Measurements from ENCODE around the gene SCAF8. TPM values are rescaled to one million over a fixed set of nuclear protein-coding genes. Genes with fewer than 3 reads are reported as not detected.

The SCAF8 gene
- total and polyA plus RNA-seq, 8 donors: 34.3 to 57.6 (median 54.7) TPM

DNA sequence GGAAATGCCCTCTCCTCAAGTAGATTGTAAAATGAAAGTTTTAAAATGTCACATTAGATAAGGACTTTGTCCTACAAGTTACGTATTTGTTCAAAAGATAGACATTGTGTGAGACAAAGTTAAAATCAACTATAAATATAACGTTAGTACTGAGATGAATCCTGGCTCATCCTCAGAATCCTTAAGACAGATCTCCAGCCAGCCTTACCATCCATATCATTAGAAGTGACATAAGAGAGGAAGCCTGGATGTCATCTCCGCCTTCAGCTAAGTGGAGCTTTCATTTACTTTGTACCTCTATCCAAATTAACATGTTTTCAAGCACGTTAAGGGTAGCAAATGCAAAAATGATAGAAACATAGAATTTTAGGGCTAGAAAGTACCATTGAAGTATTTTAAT is 59.1 kb downstream of the SCAF8 start:
- TF ChIP-seq, protein P1, sequence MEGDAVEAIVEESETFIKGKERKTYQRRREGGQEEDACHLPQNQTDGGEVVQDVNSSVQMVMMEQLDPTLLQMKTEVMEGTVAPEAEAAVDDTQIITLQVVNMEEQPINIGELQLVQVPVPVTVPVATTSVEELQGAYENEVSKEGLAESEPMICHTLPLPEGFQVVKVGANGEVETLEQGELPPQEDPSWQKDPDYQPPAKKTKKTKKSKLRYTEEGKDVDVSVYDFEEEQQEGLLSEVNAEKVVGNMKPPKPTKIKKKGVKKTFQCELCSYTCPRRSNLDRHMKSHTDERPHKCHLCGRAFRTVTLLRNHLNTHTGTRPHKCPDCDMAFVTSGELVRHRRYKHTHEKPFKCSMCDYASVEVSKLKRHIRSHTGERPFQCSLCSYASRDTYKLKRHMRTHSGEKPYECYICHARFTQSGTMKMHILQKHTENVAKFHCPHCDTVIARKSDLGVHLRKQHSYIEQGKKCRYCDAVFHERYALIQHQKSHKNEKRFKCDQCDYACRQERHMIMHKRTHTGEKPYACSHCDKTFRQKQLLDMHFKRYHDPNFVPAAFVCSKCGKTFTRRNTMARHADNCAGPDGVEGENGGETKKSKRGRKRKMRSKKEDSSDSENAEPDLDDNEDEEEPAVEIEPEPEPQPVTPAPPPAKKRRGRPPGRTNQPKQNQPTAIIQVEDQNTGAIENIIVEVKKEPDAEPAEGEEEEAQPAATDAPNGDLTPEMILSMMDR (IDR thresholded peaks at IDR 0.05): no peak
- H3K9me3 ChIP-seq: no peaks in the 10 kb centered on the region
- no peak overlapping the region for H3K27ac ChIP-seq
- peaks cover 0 to 27% of the 10 kb centered on the region in 2 donors for H3K36me3 ChIP-seq
- DNase-seq: no peak
- H3K27me3 ChIP-seq: no peaks in the 10 kb centered on the region
- no peak for ATAC-seq
- peaks cover 0 to 7% of the 10 kb centered on the region in 2 donors for H3K4me1 ChIP-seq
- no peak overlapping the region for H3K4me3 ChIP-seq
- intact Hi-C loops (cut with DNase I): no loop called here

DNA sequence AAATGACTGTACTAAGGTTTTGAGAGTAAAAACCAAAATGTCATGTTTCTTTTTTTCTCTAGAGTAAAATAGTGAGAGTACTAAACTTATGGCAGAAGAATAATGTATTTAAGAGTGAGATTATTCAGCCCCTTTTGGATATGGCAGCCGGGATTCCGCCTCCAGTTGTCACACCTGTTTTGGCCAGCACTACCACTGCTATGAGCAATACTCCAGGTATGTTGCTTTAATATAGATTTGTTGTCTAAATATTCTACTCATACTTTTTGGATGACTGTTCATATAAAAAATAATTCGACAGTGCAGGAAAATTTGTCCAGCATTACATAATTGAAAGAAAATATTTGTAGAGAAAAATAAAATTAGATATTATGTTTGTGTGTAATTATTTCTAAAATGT is 59.5 kb downstream of the SCAF8 start:
- intact Hi-C loops (cut with DNase I): no loop called here
- TF ChIP-seq, protein P1 (IDR thresholded peaks at IDR 0.05): no peak

DNA sequence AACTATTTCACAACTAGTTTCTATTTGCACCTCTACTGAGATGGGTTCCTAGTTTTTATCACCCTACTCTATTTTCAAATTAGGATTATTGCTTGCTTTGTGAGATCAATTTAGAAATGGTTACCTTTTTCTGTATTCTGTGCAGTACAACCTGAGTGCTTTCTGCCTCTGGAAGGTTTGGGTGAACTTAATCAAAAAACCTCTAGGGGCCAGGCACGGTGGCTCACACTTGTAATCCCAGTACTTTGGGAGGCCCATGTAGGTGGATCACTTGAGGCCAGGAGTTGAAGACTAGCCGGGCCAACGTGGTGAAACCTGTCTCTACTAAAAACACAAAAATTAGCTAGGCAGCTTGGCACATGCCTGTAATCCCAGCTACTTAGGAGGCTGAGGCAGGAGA is 63.3 kb downstream of the SCAF8 start:
- Histone ChIP-seq H3K36me3 (peaks cover 0 to 27% of the 10 kb centered on the region in 2 donors), H3K9me3 (no peaks in the 10 kb centered on the region), H3K4me3 (no peak overlapping the region), H3K4me1 (peaks cover 0 to 7% of the 10 kb centered on the region in 2 donors), H3K27me3 (no peaks in the 10 kb centered on the region), H3K27ac (no peak overlapping the region)
- TF ChIP-seq, protein P1 (IDR thresholded peaks at IDR 0.05): no peak
- ATAC-seq: no peak
- intact Hi-C loops (cut with DNase I): no loop called here
- DNase-seq: no peak

More for the DNA sequence above, 59.5 kb downstream of the SCAF8 start:
- Histone ChIP-seq H3K27me3 (no peaks in the 10 kb centered on the region), H3K4me1 (peaks cover 0 to 7% of the 10 kb centered on the region in 2 donors), H3K36me3 (peaks cover 0 to 28% of the 10 kb centered on the region in 2 donors), H3K4me3 (no peak overlapping the region), H3K27ac (no peak overlapping the region), H3K9me3 (no peaks in the 10 kb centered on the region)
- DNase-seq (no peak), ATAC-seq (no peak)

DNA sequence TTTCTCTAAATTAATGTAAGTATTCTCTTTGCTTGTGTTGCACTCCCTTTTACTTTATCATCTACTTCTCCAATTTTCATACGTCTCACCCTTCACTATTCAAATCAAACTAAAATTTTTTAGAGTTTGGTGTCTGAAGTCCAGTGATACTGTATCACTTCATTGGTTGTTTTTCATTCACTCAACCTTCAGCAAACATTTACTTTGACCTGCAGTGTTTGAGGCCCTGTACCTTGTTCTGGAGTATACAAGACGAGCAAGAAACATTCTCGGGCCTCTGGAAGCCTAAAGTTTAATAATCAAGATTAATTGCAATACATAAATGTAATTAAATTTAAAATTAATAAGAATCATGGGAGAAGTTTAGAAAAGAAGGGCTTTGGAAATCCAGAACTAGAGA is 64.6 kb downstream of the SCAF8 start:
- Histone ChIP-seq H3K36me3 (peaks cover 0 to 27% of the 10 kb centered on the region in 2 donors), H3K27me3 (no peaks in the 10 kb centered on the region), H3K9me3 (no peaks in the 10 kb centered on the region), H3K27ac (no peak overlapping the region), H3K4me1 (no peaks in the 10 kb centered on the region), H3K4me3 (no peak overlapping the region)
- intact Hi-C loops (cut with DNase I): no loop called here
- no peak for DNase-seq
- ATAC-seq: no peak
- TF ChIP-seq, protein P1 (IDR thresholded peaks at IDR 0.05): no peak

DNA sequence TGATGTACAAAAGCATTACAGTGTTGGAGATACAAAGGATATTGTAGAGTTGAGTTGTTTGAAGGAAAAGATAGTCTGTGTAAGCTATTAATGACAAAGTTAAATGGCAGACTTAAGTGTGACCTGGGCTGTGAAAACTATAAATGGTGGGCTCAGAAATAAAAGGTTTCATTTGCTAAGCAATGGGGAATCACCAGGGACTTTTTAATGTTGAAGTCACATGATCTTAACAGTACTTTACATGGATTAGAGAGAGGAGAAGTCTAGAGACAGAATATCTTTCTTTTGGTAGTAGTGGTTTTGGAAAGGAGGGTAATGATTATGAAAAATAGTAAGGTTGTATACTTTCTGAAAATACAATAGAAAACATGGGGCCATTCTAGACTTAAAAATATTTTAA is 67.1 kb downstream of the SCAF8 start:
- Histone ChIP-seq H3K4me1 (no peaks in the 10 kb centered on the region), H3K27me3 (no peaks in the 10 kb centered on the region), H3K27ac (no peak overlapping the region), H3K4me3 (no peak overlapping the region), H3K9me3 (no peaks in the 10 kb centered on the region), H3K36me3 (peaks cover 0 to 28% of the 10 kb centered on the region in 2 donors)
- ATAC-seq (no peak), DNase-seq (no peak)
- intact Hi-C loops (cut with DNase I): loop anchor here in 1 of 2 donors (10.0 kb wide), 1 partner anchor 126 kb away; no protein-coding TSS in a partner anchor
- TF ChIP-seq, protein P1 (IDR thresholded peaks at IDR 0.05): no peak

Data from left lung (tissue), 10 donors.